ENCODE results near the gene ASAP2.

ASAP2 gene

DNA sequence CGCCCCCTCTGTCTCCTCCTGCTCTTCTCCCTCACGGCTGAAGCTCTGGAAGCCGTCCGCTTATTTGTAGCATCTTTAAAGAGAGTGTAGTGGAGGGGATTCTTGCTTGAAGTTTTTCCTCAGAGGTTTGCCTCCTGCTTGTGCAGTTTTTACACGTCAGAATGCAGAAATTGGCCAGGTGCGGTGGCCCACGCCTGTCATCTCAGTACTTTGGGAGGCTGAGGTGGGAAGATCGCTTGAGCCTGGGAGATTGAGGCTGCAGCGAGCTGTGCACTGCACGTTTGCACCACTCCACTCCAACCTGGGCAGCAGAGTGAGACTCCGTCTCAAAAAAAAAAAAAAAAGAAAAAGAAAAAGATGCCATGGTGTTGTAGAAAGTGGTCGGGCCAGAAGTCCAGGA lies 147.7 kb downstream of the ASAP2 start:
- no peak overlapping the region for H3K23ac ChIP-seq (ENCODE audit: low read length)
- H2BK120ac ChIP-seq (ENCODE audit: low read depth, low read length): no peak overlapping the region
- no peak overlapping the region for H2BK15ac ChIP-seq (replicated peaks; ENCODE audit: low read depth)
- no peak overlapping the region for H3K9ac ChIP-seq (ENCODE audit: low read length)
- H3K56ac ChIP-seq (ENCODE audit: low read length): no peak overlapping the region
- no peak overlapping the region for H4K5ac ChIP-seq (ENCODE audit: low read length)
- no CpG with 5 or more reads among the region's 12 CpGs for WGBS (ENCODE audit: extremely low coverage, insufficient coverage, low lambda C conversion rate)
- no peak overlapping the region for H2BK5ac ChIP-seq (ENCODE audit: low read length)
- H3K27me3 ChIP-seq (ENCODE audit: insufficient read depth, low read length, poor library complexity): no peaks in the 10 kb centered on the region
- no peak overlapping the region for H3K18ac ChIP-seq (ENCODE audit: low read length)
- H2AK5ac ChIP-seq (ENCODE audit: low read length): no peak overlapping the region
- H3K36me3 ChIP-seq (ENCODE audit: control insufficient read depth, insufficient read depth, low read length): no peaks in the 10 kb centered on the region
- no peak overlapping the region for H3K4me2 ChIP-seq (ENCODE audit: low read length)
- no peaks in the 10 kb centered on the region for H3K4me1 ChIP-seq (ENCODE audit: control insufficient read depth, low read depth, low read length)
- H3K4me3 ChIP-seq (ENCODE audit: low read length): no peak overlapping the region
- H3K79me2 ChIP-seq (ENCODE audit: control insufficient read depth, insufficient read depth, low read length): no peaks in the 10 kb centered on the region
- H3K79me1 ChIP-seq (ENCODE audit: low read length): no peaks in the 10 kb centered on the region
- no peak overlapping the region for H3K4ac ChIP-seq (ENCODE audit: low read depth, low read length)
- no peak overlapping the region for H3K27ac ChIP-seq (ENCODE audit: low read depth, low read length)
- H4K8ac ChIP-seq (ENCODE audit: low read depth, low read length): no peak overlapping the region
- DNase-seq: no peak

DNA sequence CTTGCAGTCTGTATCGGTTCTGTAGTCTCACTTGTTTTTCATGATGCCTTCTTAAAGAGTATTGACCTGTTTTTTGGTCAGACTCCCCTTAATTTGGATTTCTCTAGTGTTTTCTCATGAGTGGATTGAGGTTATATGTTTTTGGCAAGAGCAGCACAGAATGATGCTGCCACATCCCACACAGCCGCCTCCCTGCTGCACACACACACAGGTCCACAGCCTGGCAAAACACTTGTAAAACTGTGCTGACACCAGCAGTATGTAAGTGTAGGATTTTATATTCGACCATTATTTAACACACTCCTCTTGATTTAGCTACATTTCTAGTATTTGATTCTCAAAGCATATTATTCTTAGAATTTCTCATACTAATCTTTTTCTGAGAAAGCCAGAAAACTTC lies 148.7 kb downstream of the ASAP2 start:
- H2BK15ac ChIP-seq (replicated peaks; ENCODE audit: low read depth): no peak overlapping the region
- no peak overlapping the region for H2BK120ac ChIP-seq (ENCODE audit: low read depth, low read length)
- H3K9ac ChIP-seq (ENCODE audit: low read length): no peak overlapping the region
- H3K4me3 ChIP-seq (ENCODE audit: low read length): no peak overlapping the region
- no peak overlapping the region for H3K4me2 ChIP-seq (ENCODE audit: low read length)
- H3K18ac ChIP-seq (ENCODE audit: low read length): no peak overlapping the region
- no peak overlapping the region for H3K27ac ChIP-seq (ENCODE audit: low read depth, low read length)
- H3K4me1 ChIP-seq (ENCODE audit: control insufficient read depth, low read depth, low read length): no peaks in the 10 kb centered on the region
- no peaks in the 10 kb centered on the region for H3K27me3 ChIP-seq (ENCODE audit: insufficient read depth, low read length, poor library complexity)
- H4K8ac ChIP-seq (ENCODE audit: low read depth, low read length): no peak overlapping the region
- no peak for DNase-seq
- no peaks in the 10 kb centered on the region for H3K79me1 ChIP-seq (ENCODE audit: low read length)
- no peak overlapping the region for H2AK5ac ChIP-seq (ENCODE audit: low read length)
- H3K56ac ChIP-seq (ENCODE audit: low read length): no peak overlapping the region
- no CpG with 5 or more reads among the region's 3 CpGs for WGBS (ENCODE audit: extremely low coverage, insufficient coverage, low lambda C conversion rate)
- H3K4ac ChIP-seq (ENCODE audit: low read depth, low read length): no peak overlapping the region
- H3K79me2 ChIP-seq (ENCODE audit: control insufficient read depth, insufficient read depth, low read length): no peaks in the 10 kb centered on the region
- H4K5ac ChIP-seq (ENCODE audit: low read length): no peak overlapping the region
- no peak overlapping the region for H2BK5ac ChIP-seq (ENCODE audit: low read length)
- no peak overlapping the region for H3K23ac ChIP-seq (ENCODE audit: low read length)
- no peaks in the 10 kb centered on the region for H3K36me3 ChIP-seq (ENCODE audit: control insufficient read depth, insufficient read depth, low read length)

DNA sequence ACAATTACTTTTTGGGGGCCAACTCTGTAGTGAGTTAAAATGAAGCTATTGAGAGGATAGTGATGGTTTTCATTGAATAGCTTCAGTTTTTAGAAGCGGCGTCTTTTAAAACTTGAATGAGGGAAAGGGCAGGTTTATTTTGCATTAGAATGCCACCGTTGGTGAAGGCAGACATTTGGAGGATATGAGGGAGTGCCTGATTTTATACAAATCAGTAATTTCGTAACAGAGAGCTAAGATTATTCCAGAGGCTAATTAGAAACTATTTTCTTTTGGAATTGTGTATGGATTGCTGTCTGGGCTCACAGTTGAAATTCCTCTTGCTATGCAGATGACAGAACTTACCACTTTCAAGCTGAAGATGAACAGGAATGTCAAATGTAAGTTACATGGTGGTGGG lies 149.1 kb downstream of the ASAP2 start:
- Histone ChIP-seq H2BK5ac (ENCODE audit: low read length) (no peak overlapping the region), H3K4me2 (ENCODE audit: low read length) (no peak overlapping the region), H3K27ac (ENCODE audit: low read depth, low read length) (no peak overlapping the region), H3K27me3 (ENCODE audit: insufficient read depth, low read length, poor library complexity) (no peaks in the 10 kb centered on the region), H3K79me1 (ENCODE audit: low read length) (no peaks in the 10 kb centered on the region), H3K4me3 (ENCODE audit: low read length) (no peak overlapping the region), H3K9ac (ENCODE audit: low read length) (no peak overlapping the region), H2BK15ac (replicated peaks; ENCODE audit: low read depth) (no peak overlapping the region), H3K79me2 (ENCODE audit: control insufficient read depth, insufficient read depth, low read length) (no peaks in the 10 kb centered on the region), H3K36me3 (ENCODE audit: control insufficient read depth, insufficient read depth, low read length) (no peaks in the 10 kb centered on the region), H4K8ac (ENCODE audit: low read depth, low read length) (no peak overlapping the region), H3K56ac (ENCODE audit: low read length) (no peak overlapping the region), H3K4ac (ENCODE audit: low read depth, low read length) (no peak overlapping the region), H4K5ac (ENCODE audit: low read length) (no peak overlapping the region), H2AK5ac (ENCODE audit: low read length) (no peak overlapping the region), H2BK120ac (ENCODE audit: low read depth, low read length) (no peak overlapping the region), H3K23ac (ENCODE audit: low read length) (no peak overlapping the region), H3K18ac (ENCODE audit: low read length) (no peak overlapping the region), H3K4me1 (ENCODE audit: control insufficient read depth, low read depth, low read length) (no peaks in the 10 kb centered on the region)
- no peak for DNase-seq
- no CpG with 5 or more reads among the region's 4 CpGs for WGBS (ENCODE audit: extremely low coverage, insufficient coverage, low lambda C conversion rate)

DNA sequence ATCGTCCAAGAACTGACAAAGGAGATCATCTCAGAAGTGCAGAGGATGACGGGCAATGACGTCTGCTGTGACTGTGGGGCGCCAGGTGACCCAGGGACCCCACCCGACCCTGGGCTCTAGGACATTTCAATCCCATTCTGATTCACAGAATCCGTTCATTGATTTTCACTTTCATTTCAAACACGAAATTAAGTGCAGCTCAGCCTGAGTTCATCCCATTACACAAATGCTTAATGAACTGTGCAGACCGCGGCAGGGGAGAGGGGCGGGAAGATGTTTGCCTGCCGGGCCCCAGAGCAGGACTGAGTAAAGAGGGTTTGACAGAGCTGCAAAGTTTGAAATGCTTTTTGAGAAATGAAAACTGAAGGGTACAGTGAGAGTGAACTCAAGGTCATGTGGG lies 149.6 kb downstream of the ASAP2 start:
- no peak overlapping the region for H3K23ac ChIP-seq (ENCODE audit: low read length)
- H3K9ac ChIP-seq (ENCODE audit: low read length): no peak overlapping the region
- H2BK15ac ChIP-seq (replicated peaks; ENCODE audit: low read depth): no peak overlapping the region
- H2AK5ac ChIP-seq (ENCODE audit: low read length): no peak overlapping the region
- no CpG with 5 or more reads among the region's 11 CpGs for WGBS (ENCODE audit: extremely low coverage, insufficient coverage, low lambda C conversion rate)
- no peak overlapping the region for H3K18ac ChIP-seq (ENCODE audit: low read length)
- no peaks in the 10 kb centered on the region for H3K79me2 ChIP-seq (ENCODE audit: control insufficient read depth, insufficient read depth, low read length)
- H3K4me3 ChIP-seq (ENCODE audit: low read length): no peak overlapping the region
- H2BK5ac ChIP-seq (ENCODE audit: low read length): no peak overlapping the region
- H3K56ac ChIP-seq (ENCODE audit: low read length): no peak overlapping the region
- H4K8ac ChIP-seq (ENCODE audit: low read depth, low read length): no peak overlapping the region
- H3K4me2 ChIP-seq (ENCODE audit: low read length): no peak overlapping the region
- no peaks in the 10 kb centered on the region for H3K79me1 ChIP-seq (ENCODE audit: low read length)
- DNase-seq: no peak
- H3K4ac ChIP-seq (ENCODE audit: low read depth, low read length): no peak overlapping the region
- H4K5ac ChIP-seq (ENCODE audit: low read length): no peak overlapping the region
- H3K36me3 ChIP-seq (ENCODE audit: control insufficient read depth, insufficient read depth, low read length): no peaks in the 10 kb centered on the region
- no peak overlapping the region for H2BK120ac ChIP-seq (ENCODE audit: low read depth, low read length)
- H3K27ac ChIP-seq (ENCODE audit: low read depth, low read length): no peak overlapping the region
- H3K27me3 ChIP-seq (ENCODE audit: insufficient read depth, low read length, poor library complexity): no peaks in the 10 kb centered on the region
- no peaks in the 10 kb centered on the region for H3K4me1 ChIP-seq (ENCODE audit: control insufficient read depth, low read depth, low read length)

DNA sequence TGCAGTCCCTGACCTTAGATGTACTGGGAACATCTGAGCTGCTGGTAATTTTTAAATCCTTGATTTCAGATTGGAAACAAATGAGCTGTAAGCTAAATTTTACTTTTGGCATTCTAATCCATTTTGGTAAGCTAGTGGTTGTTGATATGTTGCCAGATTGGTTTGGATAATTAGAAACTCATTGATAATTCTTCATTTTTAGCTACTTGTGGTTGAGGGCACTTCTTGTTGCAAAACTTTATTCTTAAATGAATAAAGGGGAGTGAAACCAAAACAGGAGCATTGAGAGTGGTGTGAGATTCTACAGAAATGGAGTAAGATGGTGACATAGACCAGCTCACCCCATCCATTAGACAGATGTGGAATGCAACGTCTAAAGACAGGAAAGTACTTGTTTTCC lies 152.2 kb downstream of the ASAP2 start:
- Histone ChIP-seq H3K79me1 (ENCODE audit: low read length) (no peaks in the 10 kb centered on the region), H3K18ac (ENCODE audit: low read length) (no peak overlapping the region), H3K79me2 (ENCODE audit: control insufficient read depth, insufficient read depth, low read length) (no peaks in the 10 kb centered on the region), H4K8ac (ENCODE audit: low read depth, low read length) (no peak overlapping the region), H4K5ac (ENCODE audit: low read length) (no peak overlapping the region), H2BK15ac (replicated peaks; ENCODE audit: low read depth) (no peak overlapping the region), H3K27ac (ENCODE audit: low read depth, low read length) (no peak overlapping the region), H3K4me1 (ENCODE audit: control insufficient read depth, low read depth, low read length) (no peaks in the 10 kb centered on the region), H3K56ac (ENCODE audit: low read length) (no peak overlapping the region), H2BK120ac (ENCODE audit: low read depth, low read length) (no peak overlapping the region), H2AK5ac (ENCODE audit: low read length) (no peak overlapping the region), H3K9ac (ENCODE audit: low read length) (no peak overlapping the region), H3K4me2 (ENCODE audit: low read length) (no peak overlapping the region), H3K27me3 (ENCODE audit: insufficient read depth, low read length, poor library complexity) (no peaks in the 10 kb centered on the region), H2BK5ac (ENCODE audit: low read length) (no peak overlapping the region), H3K4me3 (ENCODE audit: low read length) (no peak overlapping the region), H3K4ac (ENCODE audit: low read depth, low read length) (no peak overlapping the region), H3K23ac (ENCODE audit: low read length) (no peak overlapping the region), H3K36me3 (ENCODE audit: control insufficient read depth, insufficient read depth, low read length) (no peaks in the 10 kb centered on the region)
- no peak for DNase-seq
- WGBS (ENCODE audit: extremely low coverage, insufficient coverage, low lambda C conversion rate): no CpG with 5 or more reads among the region's 1 CpG

DNA sequence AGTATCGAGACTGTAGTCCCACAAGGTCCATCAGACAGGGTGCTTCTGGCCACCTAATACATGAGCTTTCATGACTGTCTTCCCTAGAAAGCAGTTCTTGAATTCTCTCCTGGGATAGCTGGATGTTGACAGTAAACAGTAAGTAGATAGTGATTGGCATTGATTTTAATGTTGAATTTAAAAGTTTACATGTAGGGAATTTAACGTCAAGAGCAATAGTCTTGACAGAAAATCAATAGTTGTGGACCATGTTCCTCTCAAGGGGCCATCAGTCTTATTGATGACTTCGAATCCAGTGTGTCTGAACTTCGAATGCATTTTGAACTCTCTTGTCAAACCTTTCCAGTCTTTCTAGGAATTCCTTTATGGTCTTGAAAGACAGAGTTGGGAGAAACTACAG lies 152.9 kb downstream of the ASAP2 start:
- Histone ChIP-seq H3K36me3 (ENCODE audit: control insufficient read depth, insufficient read depth, low read length) (no peaks in the 10 kb centered on the region), H3K9ac (ENCODE audit: low read length) (no peak overlapping the region)

More for the DNA sequence above, 152.9 kb downstream of the ASAP2 start:
- Histone ChIP-seq H3K18ac (ENCODE audit: low read length) (no peak overlapping the region), H3K79me1 (ENCODE audit: low read length) (no peaks in the 10 kb centered on the region), H3K56ac (ENCODE audit: low read length) (no peak overlapping the region), H3K4me2 (ENCODE audit: low read length) (no peak overlapping the region), H2BK5ac (ENCODE audit: low read length) (no peak overlapping the region), H3K79me2 (ENCODE audit: control insufficient read depth, insufficient read depth, low read length) (no peaks in the 10 kb centered on the region), H3K4me3 (ENCODE audit: low read length) (no peak overlapping the region), H2BK120ac (ENCODE audit: low read depth, low read length) (no peak overlapping the region), H4K8ac (ENCODE audit: low read depth, low read length) (no peak overlapping the region), H2AK5ac (ENCODE audit: low read length) (no peak overlapping the region), H4K5ac (ENCODE audit: low read length) (no peak overlapping the region), H3K27me3 (ENCODE audit: insufficient read depth, low read length, poor library complexity) (no peaks in the 10 kb centered on the region), H3K27ac (ENCODE audit: low read depth, low read length) (no peak overlapping the region), H3K23ac (ENCODE audit: low read length) (no peak overlapping the region), H2BK15ac (replicated peaks; ENCODE audit: low read depth) (no peak overlapping the region), H3K4me1 (ENCODE audit: control insufficient read depth, low read depth, low read length) (no peaks in the 10 kb centered on the region), H3K4ac (ENCODE audit: low read depth, low read length) (no peak overlapping the region)
- WGBS (ENCODE audit: extremely low coverage, insufficient coverage, low lambda C conversion rate): no CpG with 5 or more reads among the region's 4 CpGs
- no peak for DNase-seq

Data from mesendoderm (in vitro differentiated cells).